Choroid plexus epithelial cell (primary cell): ENCODE measurements around the gene SCYL3.
"Not testable (repeated sequence)": the region's sequence is repeated elsewhere in the genome, so short reads cannot be mapped to it uniquely, and the experiment has no call there.

Experiments
- DNase-seq: peaks from one replicate; pipeline ENCODE4 v3.0.0-alpha.2; 2010; ENCODE audit warnings: low read depth
- H3K4me3 ChIP-seq: 2 replicates; pipeline ENCODE4 v1.5.1; 2011; ENCODE audit warnings: low read depth, mild to moderate bottlenecking, control low read depth, low read length, moderate library complexity
- CTCF ChIP-seq: conservative IDR thresholded peaks from 2 replicates; pipeline ENCODE4 v1.5.1; 2011; ENCODE audit warnings: low read depth, mild to moderate bottlenecking, control low read depth, inconsistent platforms, low read length, moderate library complexity

SCYL3 gene

DNA sequence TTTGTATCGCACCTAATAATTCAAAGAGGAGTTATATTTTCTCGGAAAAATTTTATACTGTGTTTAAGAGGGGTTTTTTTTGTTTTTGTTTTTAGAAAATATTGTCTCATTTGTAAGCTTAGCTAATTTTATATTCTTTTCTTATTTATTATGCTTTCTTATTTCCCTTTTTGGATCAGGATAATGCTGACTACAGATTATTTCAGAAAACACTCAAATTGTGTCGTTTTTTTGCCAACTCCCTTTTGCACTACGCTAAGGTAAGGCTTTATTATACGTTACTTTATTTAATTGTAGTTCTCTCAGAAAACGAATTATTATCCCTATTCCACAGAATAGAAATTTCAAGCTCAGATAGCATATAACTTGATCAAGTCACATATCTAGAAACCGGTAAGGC is 72.2 kb downstream of the SCYL3 start:
- no peak for TF ChIP-seq CTCF
- H3K4me3 ChIP-seq = no peak overlapping the region
- DNase-seq = no peak

GRCh38 chr1:169816617-169817016 is 77.1 kb downstream of the SCYL3 start:
- H3K4me3 ChIP-seq = no peak overlapping the region
- DNase-seq = no peak
- TF ChIP-seq CTCF = no peak

- no peak overlapping the region for H3K4me3 ChIP-seq
Observed at GRCh38 chr1:169814265-169814664, 79.4 kb downstream of the SCYL3 start.

GRCh38 chr1:169812131-169812530 is 81.6 kb downstream of the SCYL3 start:
- no peak overlapping the region for H3K4me3 ChIP-seq

More at GRCh38 chr1:169814265-169814664, 79.4 kb downstream of the SCYL3 start:
- no peak for DNase-seq
- TF ChIP-seq CTCF = no peak

GRCh38 chr1:169811418-169812035 is 82.2 kb downstream of the SCYL3 start:
- H3K4me3 ChIP-seq, DNase-seq: not testable (repeated sequence)

More at GRCh38 chr1:169812131-169812530, 81.6 kb downstream of the SCYL3 start:
- no peak for DNase-seq
- TF ChIP-seq CTCF = no peak

DNA sequence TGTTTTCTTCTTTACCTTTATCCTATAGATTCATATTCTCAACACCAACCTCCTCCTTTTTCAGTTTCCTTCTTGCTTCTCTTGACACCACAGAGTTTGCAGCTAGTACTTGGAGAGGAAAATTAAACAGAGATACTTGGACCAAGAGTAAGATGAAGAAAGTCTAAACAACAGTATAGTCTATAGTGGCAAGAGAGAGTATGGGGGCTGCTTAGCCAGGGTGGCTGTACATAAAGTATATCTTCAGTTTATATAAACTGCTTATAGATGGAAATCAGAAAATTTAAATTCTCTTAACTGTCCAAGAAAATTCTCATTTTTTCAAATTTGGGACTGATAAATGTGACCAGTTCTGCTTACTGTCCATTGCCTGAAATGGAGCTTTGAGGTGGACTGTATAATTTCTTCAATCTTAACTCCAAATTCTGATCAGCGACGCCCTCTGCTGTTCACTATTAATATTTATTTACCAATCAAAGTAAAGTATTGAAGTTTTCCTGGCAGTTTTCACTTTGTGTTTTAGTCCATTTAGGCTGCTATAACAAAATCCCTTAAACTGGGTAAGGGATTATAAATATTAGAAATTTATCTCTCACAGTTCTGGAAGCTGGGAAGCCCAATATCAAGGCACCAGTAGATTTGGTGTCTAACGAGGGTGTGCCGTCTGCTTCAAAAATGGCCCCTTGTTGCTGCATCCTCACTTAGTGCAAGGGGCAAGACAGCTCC is 84.2 kb downstream of the SCYL3 start:
- peak; percentile 49 for TF ChIP-seq CTCF
- H3K4me3 ChIP-seq = no peak overlapping the region
- DNase-seq = peak; percentile 69

GRCh38 chr1:169804941-169805340 is 88.8 kb downstream of the SCYL3 start:
- TF ChIP-seq CTCF = no peak
- no peak for DNase-seq
- H3K4me3 ChIP-seq = no peak overlapping the region
